HepG2 (cell line): ENCODE measurements around the gene IL3. TPM values are rescaled to one million over a fixed set of nuclear protein-coding genes. Genes with fewer than 3 reads are reported as not detected.

Experiments
- ATAC-seq: fragments of 200-7000 bp; cut with Tn5 transposase; 3 replicates; pipeline ENCODE4 v1.9.1; 2020; ENCODE audit warnings: mild to moderate bottlenecking, moderate library complexity
- BruUV-seq: library from RNA; stranded (reverse); fragments of 400-500 nt; replicated peaks from 2 replicates; lab custom pipeline; 2021; lab: Mats Ljungman, UMichigan
- CTCF ChIA-PET: fragments of 300-600 bp; formaldehyde crosslinking; extraction: SDS; loops from one replicate; lab custom pipeline; 2021; ENCODE audit warnings: low total read pairs, inconsistent platforms, low intra/inter-chr PET ratio; lab: Yijun Ruan, JAX
- POLR2A ChIA-PET: fragments of 350-600 bp; sonication (Branson Sonifier 250); formaldehyde crosslinking; loops from one replicate; lab custom pipeline; 2020; ENCODE audit warnings: antibody characterized with exemption, inconsistent platforms; lab: Yijun Ruan, JAX
- DNase-seq: peaks from one replicate; pipeline ENCODE4 v3.0.0-alpha.2; 2015; ENCODE audit warnings: low spot score
- FAIRE-seq: peaks from 3 replicates; lab custom pipeline; 2011; peaks lifted over from hg19 to GRCh38; lab: Jason Lieb, UNC
- H2AFZ ChIP-seq: one replicate; pipeline ENCODE4 v1.6.1; 2011; ENCODE audit warnings: low read length, inconsistent platforms
- H3K27ac ChIP-seq: fragments of 300-600 bp; 3 replicates; pipeline ENCODE4 v1.8.0; 2011; ENCODE audit warnings: mixed run types, mild to moderate bottlenecking, mixed read lengths, low read length, inconsistent platforms; ENCODE audit not compliant: insufficient read depth; ENCODE audit errors: extremely low read length
- H3K27me3 ChIP-seq, 2 experiments: fragments of 200-600 bp in 1 of 2; 2 replicates in 1 of 2; 3 replicates in 1 of 2; pipeline versions ENCODE4 v1.6.0 to v1.8.0; 2011; ENCODE audit warnings: low read length in 2 of 2, mild to moderate bottlenecking in 2 of 2, moderate library complexity in 2 of 2, inconsistent platforms in 1 of 2; ENCODE audit not compliant: insufficient read depth in 2 of 2, control insufficient read depth in 1 of 2
- H3K36me3 ChIP-seq, 2 experiments: fragments of 200-600 bp in 1 of 2; replicated peaks in 1 of 2; 2 replicates in 1 of 2; 3 replicates in 1 of 2; pipeline versions ENCODE4 v1.5.1 to v1.8.0; 2011; ENCODE audit warnings: low read length in 2 of 2, inconsistent platforms in 1 of 2; ENCODE audit not compliant: insufficient read depth in 2 of 2, control insufficient read depth in 1 of 2
- H3K4me1 ChIP-seq: 2 replicates; pipeline ENCODE4 v1.5.1; 2012; ENCODE audit warnings: low read length, inconsistent platforms; ENCODE audit not compliant: insufficient read depth
- H3K4me2 ChIP-seq: 2 replicates; pipeline ENCODE4 v1.6.0; 2011; ENCODE audit warnings: low read depth, low read length, inconsistent platforms
- H3K4me3 ChIP-seq, 3 experiments: fragments of 200-600 bp in 1 of 3; sonication (generic), shearing (Covaris generic) in 1 of 3; replicated peaks in 1 of 3; 2 replicates each; pipeline ENCODE4 v1.5.1; 2011 to 2016; ENCODE audit warnings: low read length in 3 of 3, inconsistent platforms in 2 of 3, low read depth in 2 of 3, mild to moderate bottlenecking in 2 of 3, control low read depth in 1 of 3, mixed read lengths in 1 of 3; ENCODE audit not compliant: insufficient read depth in 1 of 3
- H3K79me2 ChIP-seq: one replicate; pipeline ENCODE4 v1.6.1; 2011; ENCODE audit warnings: low read length, inconsistent platforms; ENCODE audit not compliant: insufficient read depth
- H3K9ac ChIP-seq: 2 replicates; pipeline ENCODE4 v1.6.0; 2011; ENCODE audit warnings: mild to moderate bottlenecking, low read depth, low read length, inconsistent platforms; ENCODE audit not compliant: insufficient read depth
- H3K9me3 ChIP-seq: 2 replicates; pipeline ENCODE4 v1.5.1; 2012; ENCODE audit warnings: mild to moderate bottlenecking, low read length
- H4K20me1 ChIP-seq: 2 replicates; pipeline ENCODE4 v1.6.0; 2011; ENCODE audit warnings: inconsistent platforms, mild to moderate bottlenecking, low read length, moderate library complexity; ENCODE audit not compliant: insufficient read depth
- ARNTL ChIP-seq: sonication (generic); formaldehyde crosslinking; IDR thresholded peaks from 2 replicates; pipeline ENCODE4 v1.4.0; 2020; ENCODE audit warnings: mild to moderate bottlenecking, missing genetic modification reagents
- ATAD3A ChIP-seq: sonication (generic); formaldehyde crosslinking; IDR thresholded peaks from 2 replicates; pipeline ENCODE4 v1.4.0; 2020; ENCODE audit warnings: missing genetic modification reagents
- ELF4 ChIP-seq: sonication (generic); formaldehyde crosslinking; IDR thresholded peaks from 2 replicates; pipeline ENCODE4 v1.5.0; 2020; ENCODE audit warnings: missing genetic modification reagents, mild to moderate bottlenecking, moderate library complexity, borderline replicate concordance
- NKX3-1 ChIP-seq: sonication (generic); formaldehyde crosslinking; IDR thresholded peaks from 2 replicates; pipeline ENCODE4 v1.5.0; 2020; ENCODE audit warnings: missing genetic modification reagents
- NRL ChIP-seq: sonication (generic); formaldehyde crosslinking; IDR thresholded peaks from 2 replicates; pipeline ENCODE4 v1.5.0; 2020; ENCODE audit warnings: missing genetic modification reagents, mild to moderate bottlenecking, moderate library complexity, borderline replicate concordance
- ZFX ChIP-seq: sonication (generic); formaldehyde crosslinking; IDR thresholded peaks from 2 replicates; pipeline ENCODE4 v1.4.0; 2020; ENCODE audit warnings: mild to moderate bottlenecking, low read depth, missing genetic modification reagents, moderate library complexity
- ZNF264 ChIP-seq: sonication (generic); formaldehyde crosslinking; IDR thresholded peaks from 2 replicates; pipeline ENCODE4 v1.4.0; 2020; ENCODE audit warnings: missing genetic modification reagents
- WGBS: methylation state at CpG from one replicate; pipeline ENCODE4 v1.1.6; 2017; ENCODE audit warnings: low lambda C conversion rate; 5-methylcytosine and 5-hydroxymethylcytosine counted together
- in situ Hi-C: cut with HindIII; loops from 2 replicates; pipeline ENCODE4 v1.10.0; 2017; ENCODE audit warnings: low pct_unique_long_range_greater_than_20kb; ENCODE audit not compliant: extremely low pct_ligation_motif_present
- intact Hi-C: fragments of 100-400 bp; cut with micrococcal nuclease; formaldehyde crosslinking; loops from one replicate; pipeline ENCODE4 v1.10.0; 2022; ENCODE audit not compliant: unreplicated experiment
- polyA plus RNA-seq, 8 experiments: library from polyadenylated mRNA; depleted of rRNA in 3 of 8; stranded (reverse) in 7 of 8; unstranded in 1 of 8; fragments of >200 nt; fragmentation: Illumina TruSeq in 4 of 8; extraction: Trizol in 4 of 8; gene quantifications; 2 replicates each; pipeline versions ENCODE4 v1.2.1 to v1.2.3, GENCODE V29; 2011 to 2016; ENCODE audit warnings: low read depth in 4 of 8, missing spikeins in 1 of 8, mixed read lengths in 1 of 8; ENCODE audit not compliant: insufficient read depth in 1 of 8
- total RNA-seq, 5 experiments: library from RNA; depleted of rRNA; stranded (reverse); fragments of >200 nt; fragmentation: Illumina TruSeq; extraction: Trizol; gene quantifications; 2 replicates each; pipeline ENCODE4 v1.2.3, GENCODE V29; 2016; ENCODE audit warnings: low read depth in 1 of 5
- TF ChIP-seq, protein P1 (sequence below): sonication (generic); formaldehyde crosslinking; IDR thresholded peaks from 2 replicates; pipeline ENCODE4 v1.5.0; 2020; ENCODE audit warnings: missing genetic modification reagents
- TF ChIP-seq, protein P2 (sequence below): sonication (generic); formaldehyde crosslinking; IDR thresholded peaks from 2 replicates; pipeline ENCODE4 v1.4.0; 2020; ENCODE audit warnings: low read depth, missing genetic modification reagents
- TF ChIP-seq, protein P3 (sequence below): sonication (generic); formaldehyde crosslinking; IDR thresholded peaks from 2 replicates; pipeline ENCODE4 v1.4.0; 2020; ENCODE audit warnings: mild to moderate bottlenecking, missing genetic modification reagents

The IL3 gene
- total and polyA plus RNA-seq, 2 of the 13 experiments (the other 11 are each of a cell fraction or from before 2014, with no cell fraction given): not detected

- H4K20me1 ChIP-seq: no peaks in the 10 kb centered on the region
- H3K4me1 ChIP-seq: no peaks in the 10 kb centered on the region
- BruUV-seq: no TSS peak
- in situ Hi-C loops: no loop called here
- no peak overlapping the region for H2AFZ ChIP-seq
- H3K9ac ChIP-seq: no peak overlapping the region
- intact Hi-C loops: no loop called here
- ATAC-seq: no peak
- no peak overlapping the region for H3K4me2 ChIP-seq
- no peak overlapping the region for H3K4me3 ChIP-seq
- ChIA-PET CTCF (no interaction called here), POLR2A (no interaction called here)
- peaks cover 0 to 18% of the 10 kb centered on the region in 2 experiments; a peak in 3 of 5 replicates for H3K27me3 ChIP-seq
- WGBS: 59% methylated on average over 7 of the region's 7 CpGs
- no peaks in the 10 kb centered on the region for H3K79me2 ChIP-seq
- no peak overlapping the region for H3K27ac ChIP-seq
- no peaks in the 10 kb centered on the region for H3K36me3 ChIP-seq
- FAIRE-seq: no peak
- no peak for DNase-seq
- H3K9me3 ChIP-seq: no peaks in the 10 kb centered on the region
- TF ChIP-seq, protein P1, sequence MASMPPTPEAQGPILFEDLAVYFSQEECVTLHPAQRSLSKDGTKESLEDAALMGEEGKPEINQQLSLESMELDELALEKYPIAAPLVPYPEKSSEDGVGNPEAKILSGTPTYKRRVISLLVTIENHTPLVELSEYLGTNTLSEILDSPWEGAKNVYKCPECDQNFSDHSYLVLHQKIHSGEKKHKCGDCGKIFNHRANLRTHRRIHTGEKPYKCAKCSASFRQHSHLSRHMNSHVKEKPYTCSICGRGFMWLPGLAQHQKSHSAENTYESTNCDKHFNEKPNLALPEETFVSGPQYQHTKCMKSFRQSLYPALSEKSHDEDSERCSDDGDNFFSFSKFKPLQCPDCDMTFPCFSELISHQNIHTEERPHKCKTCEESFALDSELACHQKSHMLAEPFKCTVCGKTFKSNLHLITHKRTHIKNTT (CRISPR knock-in tag): no peak
- TF ChIP-seq NRL (CRISPR knock-in tag): no peak
- no peak for TF ChIP-seq ZFX (CRISPR knock-in tag)
- TF ChIP-seq NKX3-1 (CRISPR knock-in tag): no peak
- TF ChIP-seq ELF4 (CRISPR knock-in tag): no peak
- TF ChIP-seq ATAD3A (CRISPR knock-in tag): no peak
- TF ChIP-seq, protein P2, sequence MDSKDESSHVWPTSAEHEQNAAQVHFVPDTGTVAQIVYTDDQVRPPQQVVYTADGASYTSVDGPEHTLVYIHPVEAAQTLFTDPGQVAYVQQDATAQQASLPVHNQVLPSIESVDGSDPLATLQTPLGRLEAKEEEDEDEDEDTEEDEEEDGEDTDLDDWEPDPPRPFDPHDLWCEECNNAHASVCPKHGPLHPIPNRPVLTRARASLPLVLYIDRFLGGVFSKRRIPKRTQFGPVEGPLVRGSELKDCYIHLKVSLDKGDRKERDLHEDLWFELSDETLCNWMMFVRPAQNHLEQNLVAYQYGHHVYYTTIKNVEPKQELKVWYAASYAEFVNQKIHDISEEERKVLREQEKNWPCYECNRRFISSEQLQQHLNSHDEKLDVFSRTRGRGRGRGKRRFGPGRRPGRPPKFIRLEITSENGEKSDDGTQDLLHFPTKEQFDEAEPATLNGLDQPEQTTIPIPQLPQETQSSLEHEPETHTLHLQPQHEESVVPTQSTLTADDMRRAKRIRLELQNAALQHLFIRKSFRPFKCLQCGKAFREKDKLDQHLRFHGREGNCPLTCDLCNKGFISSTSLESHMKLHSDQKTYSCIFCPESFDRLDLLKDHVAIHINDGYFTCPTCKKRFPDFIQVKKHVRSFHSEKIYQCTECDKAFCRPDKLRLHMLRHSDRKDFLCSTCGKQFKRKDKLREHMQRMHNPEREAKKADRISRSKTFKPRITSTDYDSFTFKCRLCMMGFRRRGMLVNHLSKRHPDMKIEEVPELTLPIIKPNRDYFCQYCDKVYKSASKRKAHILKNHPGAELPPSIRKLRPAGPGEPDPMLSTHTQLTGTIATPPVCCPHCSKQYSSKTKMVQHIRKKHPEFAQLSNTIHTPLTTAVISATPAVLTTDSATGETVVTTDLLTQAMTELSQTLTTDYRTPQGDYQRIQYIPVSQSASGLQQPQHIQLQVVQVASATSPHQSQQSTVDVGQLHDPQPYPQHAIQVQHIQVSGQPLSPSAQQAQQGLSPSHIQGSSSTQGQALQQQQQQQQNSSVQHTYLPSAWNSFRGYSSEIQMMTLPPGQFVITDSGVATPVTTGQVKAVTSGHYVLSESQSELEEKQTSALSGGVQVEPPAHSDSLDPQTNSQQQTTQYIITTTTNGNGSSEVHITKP (CRISPR knock-in tag): no peak
- no peak for TF ChIP-seq ARNTL (CRISPR knock-in tag)
- TF ChIP-seq, protein P3, sequence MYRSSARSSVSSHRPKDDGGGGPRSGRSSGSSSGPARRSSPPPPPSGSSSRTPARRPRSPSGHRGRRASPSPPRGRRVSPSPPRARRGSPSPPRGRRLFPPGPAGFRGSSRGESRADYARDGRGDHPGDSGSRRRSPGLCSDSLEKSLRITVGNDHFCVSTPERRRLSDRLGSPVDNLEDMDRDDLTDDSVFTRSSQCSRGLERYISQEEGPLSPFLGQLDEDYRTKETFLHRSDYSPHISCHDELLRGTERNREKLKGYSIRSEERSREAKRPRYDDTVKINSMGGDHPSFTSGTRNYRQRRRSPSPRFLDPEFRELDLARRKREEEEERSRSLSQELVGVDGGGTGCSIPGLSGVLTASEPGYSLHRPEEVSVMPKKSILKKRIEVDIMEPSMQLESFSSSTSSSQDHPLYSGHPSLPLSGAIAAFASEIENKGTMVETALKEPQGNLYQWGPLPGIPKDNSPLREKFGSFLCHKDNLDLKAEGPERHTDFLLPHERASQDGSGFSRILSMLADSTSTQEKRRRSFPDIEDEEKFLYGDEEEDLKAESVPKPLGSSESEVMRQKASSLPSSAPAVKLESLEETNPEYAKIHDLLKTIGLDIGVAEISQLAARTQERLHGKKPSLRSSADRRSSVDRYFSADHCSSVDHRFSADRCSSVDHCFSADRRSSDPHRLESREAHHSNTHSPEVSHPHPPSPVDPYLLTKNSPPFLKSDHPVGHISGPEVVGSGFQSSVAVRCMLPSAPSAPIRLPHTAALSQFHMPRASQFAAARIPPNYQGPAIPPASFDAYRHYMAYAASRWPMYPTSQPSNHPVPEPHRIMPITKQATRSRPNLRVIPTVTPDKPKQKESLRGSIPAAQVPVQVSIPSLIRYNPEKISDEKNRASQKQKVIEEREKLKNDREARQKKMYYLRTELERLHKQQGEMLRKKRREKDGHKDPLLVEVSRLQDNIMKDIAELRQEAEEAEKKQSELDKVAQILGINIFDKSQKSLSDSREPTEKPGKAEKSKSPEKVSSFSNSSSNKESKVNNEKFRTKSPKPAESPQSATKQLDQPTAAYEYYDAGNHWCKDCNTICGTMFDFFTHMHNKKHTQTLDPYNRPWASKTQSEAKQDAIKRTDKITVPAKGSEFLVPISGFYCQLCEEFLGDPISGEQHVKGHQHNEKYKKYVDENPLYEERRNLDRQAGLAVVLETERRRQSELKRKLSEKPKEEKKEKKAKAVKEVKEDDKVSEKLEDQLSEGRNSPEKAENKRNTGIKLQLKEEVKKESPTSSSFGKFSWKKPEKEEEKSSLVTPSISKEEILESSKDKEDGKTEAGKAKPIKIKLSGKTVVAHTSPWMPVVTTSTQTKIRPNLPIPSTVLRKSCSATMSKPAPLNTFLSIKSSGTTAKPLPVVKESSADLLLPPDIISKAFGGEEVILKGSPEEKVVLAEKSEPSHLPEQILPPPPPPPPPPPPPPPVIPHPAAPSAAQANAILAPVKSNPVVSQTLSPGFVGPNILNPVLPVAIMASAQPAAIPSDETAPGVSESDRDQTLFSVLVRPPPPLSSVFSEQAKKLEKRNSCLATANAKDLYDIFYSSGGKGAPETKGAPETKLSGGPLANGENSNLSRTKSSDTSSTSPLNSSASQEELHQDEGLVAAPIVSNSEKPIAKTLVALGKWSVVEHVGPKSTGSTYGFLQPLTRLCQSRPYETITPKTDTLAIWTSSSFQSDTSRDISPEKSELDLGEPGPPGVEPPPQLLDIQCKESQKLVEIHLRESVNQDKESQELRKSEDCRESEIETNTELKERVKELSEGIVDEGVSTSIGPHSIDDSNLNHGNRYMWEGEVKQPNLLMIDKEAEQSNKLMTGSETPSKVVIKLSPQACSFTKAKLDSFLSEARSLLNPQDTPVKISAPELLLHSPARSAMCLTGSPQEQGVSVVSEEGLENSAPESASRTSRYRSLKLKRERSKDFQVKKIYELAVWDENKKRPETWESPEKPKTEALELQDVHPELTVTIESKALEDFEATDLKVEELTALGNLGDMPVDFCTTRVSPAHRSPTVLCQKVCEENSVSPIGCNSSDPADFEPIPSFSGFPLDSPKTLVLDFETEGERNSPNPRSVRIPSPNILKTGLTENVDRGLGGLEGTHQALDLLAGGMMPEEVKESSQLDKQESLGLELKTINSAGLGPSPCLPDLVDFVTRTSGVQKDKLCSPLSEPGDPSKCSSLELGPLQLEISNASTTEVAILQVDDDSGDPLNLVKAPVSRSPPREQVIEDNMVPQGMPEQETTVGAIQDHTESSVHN (CRISPR knock-in tag): no peak
- TF ChIP-seq ZNF264 (CRISPR knock-in tag): no peak
These were observed 13.6 kb upstream of the IL3 start for GRCh38 chr5:132046880-132047299.
